ENCODE results near the gene UBA3. TPM values are rescaled to one million over a fixed set of nuclear protein-coding genes. Genes with fewer than 3 reads are reported as not detected.

Gene UBA3
- 73.7 and 97.0 TPM in 2 replicates for total RNA-seq
- polyA plus RNA-seq: 116 and 118 TPM in 2 replicates

DNA sequence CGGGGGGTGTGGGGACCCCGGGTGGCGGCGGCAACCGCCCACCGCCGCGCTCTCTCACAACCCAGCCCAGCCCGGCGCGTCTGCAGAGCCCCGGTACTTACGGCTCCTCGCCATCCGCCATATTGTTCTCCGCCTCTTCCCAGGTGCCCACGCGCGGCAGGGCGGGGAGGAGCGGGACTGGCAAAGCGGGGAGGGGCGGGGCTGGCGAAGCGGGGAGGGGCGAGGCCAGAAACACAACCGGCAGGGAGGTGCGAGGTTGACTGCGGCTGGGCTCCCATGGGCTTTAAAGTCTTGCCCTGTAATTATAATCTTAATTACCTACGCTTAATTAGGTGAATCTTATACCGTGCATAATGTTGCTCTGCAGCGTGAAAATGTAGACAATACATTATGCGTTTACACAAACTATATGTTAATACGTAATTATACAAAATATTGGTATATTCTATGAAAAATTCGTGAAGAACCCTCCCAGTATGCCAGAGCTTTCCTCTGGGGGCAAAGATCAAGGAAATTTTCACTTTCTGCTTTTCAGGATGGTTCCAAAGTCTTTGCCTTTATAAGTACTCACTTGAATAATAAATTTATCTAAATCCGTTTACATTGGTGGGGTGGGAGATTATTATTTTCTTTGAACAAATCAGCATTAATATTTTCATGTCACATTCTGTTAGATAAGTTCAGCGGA, at the start of gene UBA3:
Gene UBA3 (minus strand): TSS at position 133 of the 688 bp plus-strand sequence. CDS start 12 bp downstream, at position 121.
- Histone ChIP-seq H3K36me3 (no peaks in the 10 kb centered on the region), H3K4me3 (peak within 1 kb of the TSS; percentile 96), H3K4me1 (ENCODE audit: low read depth) (peaks cover 33% of the 10 kb centered on the region), H3K27ac (peak within 1 kb of the TSS; percentile 93), H3K9me3 (ENCODE audit: low read depth) (no peaks in the 10 kb centered on the region), H3K27me3 (no peaks in the 10 kb centered on the region)
- TF ChIP-seq, protein P1, sequence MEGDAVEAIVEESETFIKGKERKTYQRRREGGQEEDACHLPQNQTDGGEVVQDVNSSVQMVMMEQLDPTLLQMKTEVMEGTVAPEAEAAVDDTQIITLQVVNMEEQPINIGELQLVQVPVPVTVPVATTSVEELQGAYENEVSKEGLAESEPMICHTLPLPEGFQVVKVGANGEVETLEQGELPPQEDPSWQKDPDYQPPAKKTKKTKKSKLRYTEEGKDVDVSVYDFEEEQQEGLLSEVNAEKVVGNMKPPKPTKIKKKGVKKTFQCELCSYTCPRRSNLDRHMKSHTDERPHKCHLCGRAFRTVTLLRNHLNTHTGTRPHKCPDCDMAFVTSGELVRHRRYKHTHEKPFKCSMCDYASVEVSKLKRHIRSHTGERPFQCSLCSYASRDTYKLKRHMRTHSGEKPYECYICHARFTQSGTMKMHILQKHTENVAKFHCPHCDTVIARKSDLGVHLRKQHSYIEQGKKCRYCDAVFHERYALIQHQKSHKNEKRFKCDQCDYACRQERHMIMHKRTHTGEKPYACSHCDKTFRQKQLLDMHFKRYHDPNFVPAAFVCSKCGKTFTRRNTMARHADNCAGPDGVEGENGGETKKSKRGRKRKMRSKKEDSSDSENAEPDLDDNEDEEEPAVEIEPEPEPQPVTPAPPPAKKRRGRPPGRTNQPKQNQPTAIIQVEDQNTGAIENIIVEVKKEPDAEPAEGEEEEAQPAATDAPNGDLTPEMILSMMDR (IDR thresholded peaks at IDR 0.05; ENCODE audit: low read depth, low read length): no peak
- DNase-seq (ENCODE audit: low read depth in 1 of 2, low spot score in 1 of 2): peak; percentile 90 to 95

DNA sequence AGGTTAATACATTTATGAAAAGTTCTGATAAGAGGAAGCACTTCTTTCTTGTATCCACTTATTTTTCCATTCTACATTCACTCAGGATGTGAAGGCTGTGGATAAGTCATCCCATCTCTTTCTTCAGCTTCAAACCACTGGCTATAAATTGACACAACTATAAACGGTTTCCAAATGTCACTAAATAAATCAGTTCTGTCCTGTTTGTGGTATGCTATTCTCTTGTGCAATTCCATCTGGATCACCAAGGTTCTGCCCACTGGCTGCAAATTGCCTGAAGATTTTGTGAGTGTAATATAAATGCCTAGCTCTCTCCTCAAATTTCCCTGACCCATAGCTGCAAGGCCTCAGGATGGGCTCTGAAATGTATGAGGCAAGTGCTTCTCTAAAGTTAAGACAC, 49.4 kb upstream of the UBA3 start:
- H3K4me3 ChIP-seq: no peak overlapping the region
- TF ChIP-seq, protein P1 (IDR thresholded peaks at IDR 0.05; ENCODE audit: low read depth, low read length): no peak
- H3K4me1 ChIP-seq (ENCODE audit: low read depth): no peaks in the 10 kb centered on the region
- H3K27ac ChIP-seq: no peak overlapping the region
- no peaks in the 10 kb centered on the region for H3K36me3 ChIP-seq
- no peak for DNase-seq (ENCODE audit: low read depth in 1 of 2, low spot score in 1 of 2)
- H3K9me3 ChIP-seq (ENCODE audit: low read depth): no peaks in the 10 kb centered on the region
- H3K27me3 ChIP-seq: no peaks in the 10 kb centered on the region

DNA sequence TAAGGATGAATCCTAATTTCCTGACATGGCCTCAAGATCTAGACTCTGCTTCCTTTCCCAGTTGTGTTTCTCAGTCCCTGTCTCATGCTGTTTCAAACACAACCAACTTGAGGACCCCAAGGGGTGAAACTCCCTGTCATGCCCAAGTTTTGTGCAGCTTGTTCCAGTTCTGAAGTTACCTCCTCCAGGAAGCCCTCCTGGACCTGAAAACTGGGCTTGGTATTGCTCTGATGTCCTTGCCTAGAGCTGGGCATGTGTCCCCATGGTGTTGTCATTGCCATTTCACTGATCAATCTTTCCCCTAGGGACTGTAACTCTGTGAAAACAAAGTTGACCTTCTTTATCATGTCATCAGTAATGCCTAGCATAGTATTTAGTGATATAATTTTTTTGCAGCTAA, 48.3 kb upstream of the UBA3 start:
- H3K36me3 ChIP-seq: no peaks in the 10 kb centered on the region
- TF ChIP-seq, protein P1 (IDR thresholded peaks at IDR 0.05; ENCODE audit: low read depth, low read length): no peak
- no peak overlapping the region for H3K27ac ChIP-seq
- no peaks in the 10 kb centered on the region for H3K27me3 ChIP-seq
- no peaks in the 10 kb centered on the region for H3K4me1 ChIP-seq (ENCODE audit: low read depth)
- H3K9me3 ChIP-seq (ENCODE audit: low read depth): no peaks in the 10 kb centered on the region
- DNase-seq (ENCODE audit: low read depth in 1 of 2, low spot score in 1 of 2): no peak
- H3K4me3 ChIP-seq: no peak overlapping the region

DNA sequence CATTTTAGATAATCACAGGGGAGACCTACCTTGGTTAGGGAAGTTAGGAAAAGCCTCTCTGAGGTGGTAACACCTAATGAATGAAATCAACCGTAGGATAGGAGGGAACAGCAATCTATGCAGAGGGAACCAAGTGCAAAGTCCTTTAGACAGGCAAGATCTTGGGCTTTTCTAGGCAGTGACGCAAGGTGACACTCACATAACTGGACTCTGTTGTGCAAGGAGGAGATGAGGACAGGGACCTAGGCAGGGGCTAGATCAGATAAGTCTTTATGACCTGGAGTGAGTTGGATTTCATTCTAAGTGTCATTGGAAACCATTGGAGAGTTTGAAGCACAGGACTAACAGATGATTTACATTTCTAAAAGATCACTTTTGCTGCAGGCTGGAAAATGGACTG, 46.8 kb upstream of the UBA3 start:
- no peak overlapping the region for H3K27ac ChIP-seq
- no peaks in the 10 kb centered on the region for H3K27me3 ChIP-seq
- H3K9me3 ChIP-seq (ENCODE audit: low read depth): no peaks in the 10 kb centered on the region
- TF ChIP-seq, protein P1 (IDR thresholded peaks at IDR 0.05; ENCODE audit: low read depth, low read length): no peak
- no peaks in the 10 kb centered on the region for H3K36me3 ChIP-seq
- DNase-seq (ENCODE audit: low read depth in 1 of 2, low spot score in 1 of 2): no peak
- H3K4me3 ChIP-seq: no peak overlapping the region
- peaks cover 9% of the 10 kb centered on the region for H3K4me1 ChIP-seq (ENCODE audit: low read depth)

DNA sequence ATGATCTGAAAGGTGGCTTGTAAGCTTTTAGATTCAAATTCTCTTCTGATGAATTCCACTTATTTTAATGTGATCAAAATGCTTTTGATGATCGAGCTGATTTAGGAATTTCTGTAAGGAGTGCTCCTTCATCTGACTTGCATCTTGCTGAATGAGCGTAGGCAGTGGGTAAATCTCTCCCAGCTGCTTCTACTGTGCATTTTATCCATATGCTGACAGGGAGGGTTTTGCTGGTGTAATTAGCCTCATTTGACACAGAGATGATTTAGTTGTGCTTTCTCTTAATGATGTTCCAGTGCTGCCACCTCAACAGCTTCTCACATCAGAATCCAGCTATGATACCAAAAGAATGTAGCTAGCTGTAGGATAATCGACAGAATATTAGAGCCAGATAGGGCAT, 46.1 kb upstream of the UBA3 start:
- TF ChIP-seq, protein P1 (IDR thresholded peaks at IDR 0.05; ENCODE audit: low read depth, low read length): no peak
- Histone ChIP-seq H3K27ac (no peak overlapping the region), H3K36me3 (no peaks in the 10 kb centered on the region), H3K27me3 (no peaks in the 10 kb centered on the region), H3K9me3 (ENCODE audit: low read depth) (no peaks in the 10 kb centered on the region), H3K4me3 (no peak overlapping the region), H3K4me1 (ENCODE audit: low read depth) (peaks cover 14% of the 10 kb centered on the region)
- no peak for DNase-seq (ENCODE audit: low read depth in 1 of 2, low spot score in 1 of 2)

Measured in cardiac muscle cell (in vitro differentiated cells and primary cell).